DND-41 (cell line): Measurements from ENCODE around the gene MSI2.

Experiments used
- ATAC-seq: fragments of 200-7000 bp; cut with Tn5 transposase; 3 replicates; pipeline ENCODE4 v1.9.1; 2021; ENCODE audit warnings: low read depth; ENCODE audit not compliant: insufficient read depth
- DNase-seq: peaks from one replicate; pipeline ENCODE4 v3.0.0-alpha.2; 2020
- H2AFZ ChIP-seq: 2 replicates; pipeline ENCODE4 v1.6.0; 2012; ENCODE audit warnings: low read depth, low read length
- H3K27ac ChIP-seq: 2 replicates; pipeline ENCODE4 v1.5.1; 2012; ENCODE audit warnings: low read length, inconsistent platforms
- H3K27me3 ChIP-seq: fragments of 200-600 bp; sonication (generic); 2 replicates; pipeline ENCODE4 v1.6.0; 2012; ENCODE audit warnings: low read length, mild to moderate bottlenecking, inconsistent platforms; ENCODE audit not compliant: insufficient read depth, poor library complexity
- H3K36me3 ChIP-seq: 2 replicates; pipeline ENCODE4 v1.5.1; 2012; ENCODE audit warnings: low read length, inconsistent platforms; ENCODE audit not compliant: insufficient read depth
- H3K4me1 ChIP-seq: 2 replicates; pipeline ENCODE4 v1.5.1; 2012; ENCODE audit warnings: mild to moderate bottlenecking, low read length; ENCODE audit not compliant: insufficient read depth
- H3K4me2 ChIP-seq: 2 replicates; pipeline ENCODE4 v1.6.0; 2012; ENCODE audit warnings: mild to moderate bottlenecking, moderate library complexity, low read length, inconsistent platforms; ENCODE audit not compliant: insufficient read depth
- H3K4me3 ChIP-seq, 2 experiments: fragments of 200-600 bp in 1 of 2; shearing (Covaris generic) in 1 of 2; 2 replicates each; pipeline ENCODE4 v1.5.1; 2012 to 2016; ENCODE audit warnings: inconsistent platforms in 2 of 2, low read length in 2 of 2, mild to moderate bottlenecking in 2 of 2, low read depth in 1 of 2, moderate library complexity in 1 of 2
- H3K79me2 ChIP-seq: 2 replicates; pipeline ENCODE4 v1.6.0; 2012; ENCODE audit warnings: low read length, inconsistent platforms; ENCODE audit not compliant: insufficient read depth
- H3K9ac ChIP-seq: 2 replicates; pipeline ENCODE4 v1.6.0; 2012; ENCODE audit warnings: low read depth, mild to moderate bottlenecking, inconsistent platforms, low read length, moderate library complexity
- H3K9me3 ChIP-seq: 2 replicates; pipeline ENCODE4 v1.5.1; 2012; ENCODE audit warnings: low read length, moderate library complexity, mild to moderate bottlenecking, inconsistent platforms; ENCODE audit not compliant: insufficient read depth, severe bottlenecking
- H4K20me1 ChIP-seq: 2 replicates; pipeline ENCODE4 v1.6.0; 2012; ENCODE audit warnings: low read length; ENCODE audit not compliant: insufficient read depth
- EZH2 ChIP-seq: IDR thresholded peaks from 3 replicates; pipeline ENCODE4 v1.6.1; 2012; ENCODE audit warnings: borderline replicate concordance, low read depth, mild to moderate bottlenecking, moderate library complexity, low read length, inconsistent platforms; ENCODE audit not compliant: severe bottlenecking
- TF ChIP-seq, protein P1 (sequence below): IDR thresholded peaks from 2 replicates; pipeline ENCODE4 v1.5.1; 2012; ENCODE audit warnings: borderline replicate concordance, low read length, moderate library complexity, mild to moderate bottlenecking; ENCODE audit not compliant: poor library complexity, severe bottlenecking; ENCODE audit errors: extremely low read depth

The MSI2 gene

DNA sequence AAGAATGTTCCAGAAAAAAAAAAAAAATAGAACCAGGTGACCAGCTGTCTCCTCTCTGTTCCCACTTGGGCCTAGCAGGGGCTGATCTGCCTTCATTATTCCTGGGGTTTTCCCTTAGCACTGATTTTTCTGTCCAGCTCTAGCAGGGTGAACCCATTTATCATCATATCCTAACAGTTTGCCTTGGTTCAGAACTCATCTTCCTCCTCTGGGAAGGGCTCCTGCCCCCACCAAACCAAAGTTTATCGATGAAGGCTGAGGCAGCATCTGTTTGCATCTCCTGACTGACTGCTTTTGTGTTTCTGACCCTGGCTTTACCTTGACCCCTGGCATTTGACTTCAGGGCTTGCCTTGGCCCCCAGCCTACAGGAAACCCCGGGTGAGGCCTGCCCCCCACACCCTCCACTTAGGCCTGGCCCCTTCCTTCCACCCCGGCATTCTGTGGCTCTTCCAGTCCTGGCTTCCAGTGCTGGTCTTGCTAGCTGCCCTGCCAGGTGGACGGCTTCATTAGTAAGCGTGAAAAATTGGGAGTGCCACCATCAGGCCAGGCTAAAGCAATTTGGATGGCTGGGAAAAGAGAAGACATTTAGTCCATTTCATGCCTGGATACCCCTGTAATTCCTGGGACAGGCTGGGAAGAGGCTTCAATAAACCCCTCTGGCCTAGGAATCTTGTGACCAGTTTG, 323.9 kb downstream of the MSI2 start:
- Histone ChIP-seq H3K27ac (peak overlapping the region; percentile 15), H3K4me1 (peaks cover 47% of the 10 kb centered on the region), H3K36me3 (peaks cover 87% of the 10 kb centered on the region), H3K79me2 (peaks cover 95% of the 10 kb centered on the region), H3K4me2 (no peak overlapping the region), H4K20me1 (peaks cover 13% of the 10 kb centered on the region), H3K4me3 (no peak overlapping the region), H3K9ac (no peak overlapping the region), H3K27me3 (no peaks in the 10 kb centered on the region), H3K9me3 (no peaks in the 10 kb centered on the region), H2AFZ (no peak overlapping the region)
- DNase-seq = no peak
- no peak for ATAC-seq
- TF ChIP-seq EZH2 = no peak

DNA sequence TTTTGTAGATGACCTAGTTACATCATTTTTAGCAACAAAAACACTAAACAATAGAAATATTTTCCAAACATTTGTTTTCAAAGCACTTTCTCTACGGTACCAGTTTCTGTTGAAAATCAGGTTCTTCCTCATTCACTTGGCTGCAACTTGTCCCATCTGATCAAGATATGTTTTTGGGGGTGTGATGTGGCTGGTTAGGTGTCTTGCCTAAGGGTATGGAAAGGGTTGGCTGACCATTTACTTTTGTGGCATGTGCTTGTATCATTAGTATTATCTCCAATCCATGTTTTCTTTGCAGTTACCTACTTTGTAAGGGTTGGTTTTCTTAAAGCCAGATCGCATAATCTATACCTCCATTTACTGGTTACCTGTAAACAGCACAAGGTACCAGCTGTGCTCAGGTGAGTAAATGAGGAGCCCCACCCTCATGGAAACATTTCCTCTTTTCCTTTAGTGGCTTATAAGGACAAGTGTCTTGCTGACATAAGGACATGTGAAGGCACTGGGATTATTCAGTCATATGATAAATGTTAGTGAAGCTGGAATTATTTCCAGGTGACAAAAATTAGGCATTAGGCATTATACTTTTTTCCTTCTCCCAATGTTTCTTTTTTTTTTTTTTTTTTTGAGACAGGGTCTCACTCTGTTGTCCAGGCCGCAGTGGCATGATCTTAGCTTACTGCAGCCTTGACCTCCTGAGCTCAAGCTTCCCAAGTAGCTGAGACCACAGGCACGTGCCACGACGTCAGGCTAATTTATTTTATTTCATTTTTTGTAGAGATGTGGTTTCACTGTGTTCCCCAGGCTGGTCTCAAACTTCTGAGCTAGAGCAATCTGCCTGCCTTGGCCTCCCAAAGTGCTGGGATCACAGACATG, 326.8 kb downstream of the MSI2 start:
- no peak for DNase-seq
- Histone ChIP-seq H3K27me3 (no peaks in the 10 kb centered on the region), H4K20me1 (peaks cover 13% of the 10 kb centered on the region), H3K27ac (peak overlapping the region; percentile 83), H3K4me2 (no peak overlapping the region), H3K4me1 (peaks cover 56% of the 10 kb centered on the region), H2AFZ (no peak overlapping the region), H3K9me3 (no peaks in the 10 kb centered on the region), H3K4me3 (no peak overlapping the region), H3K9ac (no peak overlapping the region), H3K79me2 (peaks cover 97% of the 10 kb centered on the region), H3K36me3 (peaks cover 93% of the 10 kb centered on the region)
- no peak for ATAC-seq
- TF ChIP-seq, protein P1, sequence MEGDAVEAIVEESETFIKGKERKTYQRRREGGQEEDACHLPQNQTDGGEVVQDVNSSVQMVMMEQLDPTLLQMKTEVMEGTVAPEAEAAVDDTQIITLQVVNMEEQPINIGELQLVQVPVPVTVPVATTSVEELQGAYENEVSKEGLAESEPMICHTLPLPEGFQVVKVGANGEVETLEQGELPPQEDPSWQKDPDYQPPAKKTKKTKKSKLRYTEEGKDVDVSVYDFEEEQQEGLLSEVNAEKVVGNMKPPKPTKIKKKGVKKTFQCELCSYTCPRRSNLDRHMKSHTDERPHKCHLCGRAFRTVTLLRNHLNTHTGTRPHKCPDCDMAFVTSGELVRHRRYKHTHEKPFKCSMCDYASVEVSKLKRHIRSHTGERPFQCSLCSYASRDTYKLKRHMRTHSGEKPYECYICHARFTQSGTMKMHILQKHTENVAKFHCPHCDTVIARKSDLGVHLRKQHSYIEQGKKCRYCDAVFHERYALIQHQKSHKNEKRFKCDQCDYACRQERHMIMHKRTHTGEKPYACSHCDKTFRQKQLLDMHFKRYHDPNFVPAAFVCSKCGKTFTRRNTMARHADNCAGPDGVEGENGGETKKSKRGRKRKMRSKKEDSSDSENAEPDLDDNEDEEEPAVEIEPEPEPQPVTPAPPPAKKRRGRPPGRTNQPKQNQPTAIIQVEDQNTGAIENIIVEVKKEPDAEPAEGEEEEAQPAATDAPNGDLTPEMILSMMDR = no peak
- no peak for TF ChIP-seq EZH2

DNA sequence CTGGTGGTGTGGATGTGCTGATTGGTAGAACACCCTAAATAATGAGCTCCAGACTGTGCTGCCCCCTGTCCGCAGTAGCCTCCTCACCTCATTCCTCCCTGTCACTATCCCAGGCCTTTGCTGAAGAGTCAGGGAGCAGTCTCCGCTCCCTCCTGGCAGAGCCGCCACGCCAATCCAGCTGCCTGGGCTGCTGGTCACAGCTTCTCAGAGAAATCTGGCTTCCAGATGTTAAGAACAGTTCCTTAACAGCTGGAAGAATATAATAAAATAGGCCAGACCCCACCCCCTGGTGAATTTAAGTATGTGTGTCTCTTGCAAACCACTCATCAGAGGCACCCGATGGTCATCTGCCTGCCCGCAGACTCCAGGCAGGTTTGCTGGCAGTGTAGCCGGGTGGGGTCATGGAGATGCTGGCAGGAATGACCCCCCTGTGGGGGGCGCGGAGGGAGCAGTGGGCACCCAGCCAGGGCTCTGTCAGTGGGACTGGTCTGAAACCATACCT, 327.8 kb downstream of the MSI2 start:
- H3K36me3 ChIP-seq = peaks cover 93% of the 10 kb centered on the region
- H3K79me2 ChIP-seq = peaks cover 97% of the 10 kb centered on the region
- H3K9ac ChIP-seq = no peak overlapping the region
- H3K27me3 ChIP-seq = no peaks in the 10 kb centered on the region
- no peak for TF ChIP-seq EZH2
- TF ChIP-seq, protein P1 = no peak
- peaks cover 6% of the 10 kb centered on the region; the same call in 1 of the 2 replicates for H4K20me1 ChIP-seq
- peaks cover 58% of the 10 kb centered on the region for H3K4me1 ChIP-seq
- ATAC-seq (no peak), DNase-seq (no peak)
- H3K4me2 ChIP-seq = no peak overlapping the region
- H3K9me3 ChIP-seq = no peaks in the 10 kb centered on the region
- H3K4me3 ChIP-seq = no peak overlapping the region
- H3K27ac ChIP-seq = peak overlapping the region; percentile 83
- no peak overlapping the region for H2AFZ ChIP-seq
